NCI-H1105 treated with DMSO at 0.1 percent for 48 hours (cell line): ENCODE data around the gene XAGE1A.
"Not testable (repeated sequence)": the region's sequence is repeated elsewhere in the genome, so short reads cannot be mapped to it uniquely, and the experiment has no call there.

Experiments
- DNase-seq: peaks from one replicate; lab custom pipeline; 2025; lab: John Stamatoyannopoulos, UW

The XAGE1A gene

GRCh38 chrX:52495545-52496418 lies at the start of gene XAGE1A:
Gene XAGE1A (plus strand): TSS chrX:52495808. CDS start chrX:52497362, 1,554 bp downstream.
- not testable (repeated sequence) for DNase-seq

GRCh38 chrX:52452031-52452430 lies 43.6 kb upstream of the XAGE1A start:
- DNase-seq, result not testable (repeated sequence)

- DNase-seq, result not testable (repeated sequence)
Measured at GRCh38 chrX:52471301-52471700, 24.3 kb upstream of the XAGE1A start.

GRCh38 chrX:52496419-52496772 lies 788 bp downstream of the XAGE1A start:
- not testable (repeated sequence) for DNase-seq

GRCh38 chrX:52501362-52501761 lies 5.8 kb downstream of the XAGE1A start:
- not testable (repeated sequence) for DNase-seq

- DNase-seq, result no peak
Measured at GRCh38 chrX:52504551-52504950, 8.9 kb downstream of the XAGE1A start.

GRCh38 chrX:52507331-52507730 lies 11.7 kb downstream of the XAGE1A start:
- DNase-seq, result no peak

GRCh38 chrX:52509916-52510315 lies 14.3 kb downstream of the XAGE1A start:
- no peak for DNase-seq

GRCh38 chrX:52511126-52511525 lies 15.5 kb downstream of the XAGE1A start:
- not testable (repeated sequence) for DNase-seq

- DNase-seq, result not testable (repeated sequence)
Measured at GRCh38 chrX:52516110-52516986, 20.7 kb downstream of the XAGE1A start.

GRCh38 chrX:52516987-52517325 lies 21.3 kb downstream of the XAGE1A start, which contains the start of gene XAGE1B:
Gene XAGE1B (minus strand): TSS chrX:52517063. CDS start chrX:52515527, 1,536 bp downstream.
- not testable (repeated sequence) for DNase-seq

- DNase-seq, result not testable (repeated sequence)
Measured at GRCh38 chrX:52541051-52541450, 45.4 kb downstream of the XAGE1A start.

- no peak for DNase-seq
Measured at GRCh38 chrX:52542311-52542710, 46.7 kb downstream of the XAGE1A start.

- no peak for DNase-seq
Measured at GRCh38 chrX:52544147-52544840, 48.7 kb downstream of the XAGE1A start.

- DNase-seq, result not testable (repeated sequence)
Measured at GRCh38 chrX:52548769-52549168, 53.2 kb downstream of the XAGE1A start.
